Gastrocnemius medialis (tissue), 4 donors: ENCODE data around the gene HDHD5.

Experiments used
- POLR2A ChIP-seq, 2 donors: fragments of 450-650 bp; IDR thresholded peaks; one replicate each; pipeline ENCODE4 v1.6.1; 2017; ENCODE audit warnings: antibody characterized with exemption in 2 of 2, mild to moderate bottlenecking in 2 of 2, moderate library complexity in 2 of 2
- TF ChIP-seq, protein P1 (sequence below), 5 experiments: fragments of 450-650 bp in 3 of 5; fragments of 200-600 bp in 2 of 5; sonication (generic) in 2 of 5; IDR thresholded peaks in 4 of 5; conservative IDR thresholded peaks in 1 of 5; 1 replicate in 4 of 5; 2 replicates in 1 of 5; pipeline ENCODE4 v1.5.1; 2016 to 2019; ENCODE audit warnings: antibody characterized with exemption in 5 of 5, mild to moderate bottlenecking in 3 of 5, moderate library complexity in 3 of 5

DNA sequence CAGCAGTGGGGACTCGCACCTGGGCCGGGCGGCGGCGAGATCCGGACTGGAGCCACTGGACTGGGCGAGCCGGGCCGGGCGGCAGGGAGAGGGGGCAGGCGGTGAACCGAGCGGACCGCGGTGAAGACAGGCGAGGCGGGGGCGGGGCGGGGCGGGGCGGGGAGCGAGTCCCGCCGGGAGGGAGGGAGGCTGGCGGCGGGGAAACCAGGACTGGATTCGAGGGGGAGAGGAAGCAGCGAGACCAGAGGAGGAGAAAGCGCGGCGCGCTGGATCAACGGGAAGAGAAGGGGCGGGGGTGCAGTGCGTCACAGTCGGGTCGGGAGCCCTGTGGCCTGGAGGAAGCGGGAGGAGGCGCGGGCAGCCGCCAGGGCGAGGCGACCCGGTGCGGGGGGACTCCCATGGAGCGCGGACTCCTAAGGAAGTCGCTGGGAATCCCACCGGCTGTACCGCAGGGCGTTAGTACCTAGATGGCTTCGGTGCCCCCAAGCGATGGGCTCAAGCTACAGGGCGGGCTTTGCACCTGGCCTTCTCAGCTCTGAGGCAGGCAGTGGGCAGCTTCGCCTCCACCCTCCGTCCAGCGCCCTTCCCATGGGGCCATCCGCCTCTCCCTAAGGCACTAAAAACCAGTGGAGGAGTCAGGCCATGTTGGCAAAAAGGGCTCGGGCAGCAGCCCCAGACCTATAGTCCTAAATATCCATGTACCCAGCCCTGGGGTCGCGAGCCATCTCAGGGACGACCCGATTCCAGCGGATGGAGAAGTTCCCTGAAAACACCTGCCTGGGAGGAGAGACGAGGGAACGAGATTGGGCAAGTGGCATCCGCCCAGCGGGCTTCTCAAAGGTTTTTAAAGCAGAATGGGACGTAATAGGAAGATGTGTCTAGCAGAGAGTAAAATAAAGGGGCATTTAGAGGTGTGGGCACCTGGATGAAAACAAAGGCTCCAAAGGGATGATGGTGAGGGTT is 37.6 kb downstream of the HDHD5 start, which contains the start of gene TMEM121B:
- TF ChIP-seq, protein P1, sequence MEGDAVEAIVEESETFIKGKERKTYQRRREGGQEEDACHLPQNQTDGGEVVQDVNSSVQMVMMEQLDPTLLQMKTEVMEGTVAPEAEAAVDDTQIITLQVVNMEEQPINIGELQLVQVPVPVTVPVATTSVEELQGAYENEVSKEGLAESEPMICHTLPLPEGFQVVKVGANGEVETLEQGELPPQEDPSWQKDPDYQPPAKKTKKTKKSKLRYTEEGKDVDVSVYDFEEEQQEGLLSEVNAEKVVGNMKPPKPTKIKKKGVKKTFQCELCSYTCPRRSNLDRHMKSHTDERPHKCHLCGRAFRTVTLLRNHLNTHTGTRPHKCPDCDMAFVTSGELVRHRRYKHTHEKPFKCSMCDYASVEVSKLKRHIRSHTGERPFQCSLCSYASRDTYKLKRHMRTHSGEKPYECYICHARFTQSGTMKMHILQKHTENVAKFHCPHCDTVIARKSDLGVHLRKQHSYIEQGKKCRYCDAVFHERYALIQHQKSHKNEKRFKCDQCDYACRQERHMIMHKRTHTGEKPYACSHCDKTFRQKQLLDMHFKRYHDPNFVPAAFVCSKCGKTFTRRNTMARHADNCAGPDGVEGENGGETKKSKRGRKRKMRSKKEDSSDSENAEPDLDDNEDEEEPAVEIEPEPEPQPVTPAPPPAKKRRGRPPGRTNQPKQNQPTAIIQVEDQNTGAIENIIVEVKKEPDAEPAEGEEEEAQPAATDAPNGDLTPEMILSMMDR (IDR thresholded peaks at IDR 0.05 in 4 of 5, conservative IDR thresholded peaks at IDR 0.05 in 1 of 5): no peak
- TF ChIP-seq POLR2A (IDR thresholded peaks at IDR 0.05): no peak
